Left cardiac atrium (tissue), 2 donors: ENCODE data around the gene CRIM1. TPM values are rescaled to one million over a fixed set of nuclear protein-coding genes. Genes with fewer than 3 reads are reported as not detected.

Experiments
- total RNA-seq, 2 donors: library from RNA; stranded (reverse); fragmentation: NEBNext Ultra II Directional; extraction: Animal tissue kit (Norgen Biotek cat#: 25700); gene quantifications; one replicate each; pipeline ENCODE4 v1.2.1, GENCODE V29; 2021
- donor health status: DM: no; HTN: yes; CAD: no; lungs with severe emphysema.
- donor health status: DM: yes; HTN: yes; CAD: no.

The CRIM1 gene
- total RNA-seq, 2 donors from 2014 or later, result 29.6 to 101 TPM

Other genes with a start within 250 kb of the CRIM1 start
- 10 to 100 TPM; 46.5 to 68.3 TPM for gene FEZ2, start 242.4 kb downstream of the CRIM1 start, total RNA-seq